ENCODE data around the gene NSD2.
A peak's percentile ranks its signal among the peaks of the same experiment; 100 is the strongest.
"Not testable (repeated sequence)": the region's sequence is repeated elsewhere in the genome, so short reads cannot be mapped to it uniquely, and the experiment has no call there.

NSD2 gene

GRCh38 chr4:1842339-1842895 is 28.8 kb upstream of the NSD2 start:
- no peak for DNase-seq (ENCODE audit: low read depth in 2 of 2)
- no peak for TF ChIP-seq CTCF (IDR thresholded peaks at IDR 0.05; ENCODE audit: low read depth, low read length)
- H3K4me3 ChIP-seq (replicated peaks in 1 of 2; ENCODE audit: low read depth in 2 of 2, low read length in 2 of 2), result no peak overlapping the region

- no peak overlapping the region for H3K4me3 ChIP-seq (replicated peaks in 1 of 2; ENCODE audit: low read depth in 2 of 2, low read length in 2 of 2)
- DNase-seq (ENCODE audit: low read depth in 2 of 2), result peak; percentile 88 to 91
- no peak for TF ChIP-seq CTCF (IDR thresholded peaks at IDR 0.05; ENCODE audit: low read depth, low read length)
Measured at GRCh38 chr4:1842993-1843448, 28.2 kb upstream of the NSD2 start.

- peak; percentile 54 to 87 for DNase-seq (ENCODE audit: low read depth in 2 of 2)
- TF ChIP-seq CTCF (IDR thresholded peaks at IDR 0.05; ENCODE audit: low read depth, low read length), result no peak
- H3K4me3 ChIP-seq (replicated peaks in 1 of 2; ENCODE audit: low read depth in 2 of 2, low read length in 2 of 2), result no peak overlapping the region
Measured at GRCh38 chr4:1843852-1844251, 27.3 kb upstream of the NSD2 start.

- not testable (repeated sequence) for H3K4me3 ChIP-seq (replicated peaks in 1 of 2; ENCODE audit: low read depth in 2 of 2, low read length in 2 of 2); DNase-seq (ENCODE audit: low read depth in 2 of 2)
Measured at GRCh38 chr4:1844618-1845017, 26.6 kb upstream of the NSD2 start.

GRCh38 chr4:1846580-1846979 is 24.6 kb upstream of the NSD2 start:
- TF ChIP-seq CTCF (IDR thresholded peaks at IDR 0.05; ENCODE audit: low read depth, low read length), result no peak
- H3K4me3 ChIP-seq (replicated peaks in 1 of 2; ENCODE audit: low read depth in 2 of 2, low read length in 2 of 2), result no peak overlapping the region
- DNase-seq (ENCODE audit: low read depth in 2 of 2), result no peak

GRCh38 chr4:1850276-1850675 is 20.9 kb upstream of the NSD2 start:
- H3K4me3 ChIP-seq (replicated peaks in 1 of 2; ENCODE audit: low read depth in 2 of 2, low read length in 2 of 2), result no peak overlapping the region
- TF ChIP-seq CTCF (IDR thresholded peaks at IDR 0.05; ENCODE audit: low read depth, low read length), result no peak
- peak in 1 of 2 donors; percentile 33 for DNase-seq (ENCODE audit: low read depth in 2 of 2)

- TF ChIP-seq CTCF (IDR thresholded peaks at IDR 0.05; ENCODE audit: low read depth, low read length), result no peak
- no peak for DNase-seq (ENCODE audit: low read depth in 2 of 2)
- no peak overlapping the region for H3K4me3 ChIP-seq (replicated peaks in 1 of 2; ENCODE audit: low read depth in 2 of 2, low read length in 2 of 2)
Measured at GRCh38 chr4:1851160-1851559, 20.0 kb upstream of the NSD2 start.
